ENCODE measurements around the gene NOXO1.
"Not testable (repeated sequence)": the region's sequence is repeated elsewhere in the genome, so short reads cannot be mapped to it uniquely, and the experiment has no call there.

The NOXO1 gene

GRCh38 chr16:1981398-1981836, at the start of gene NOXO1:
TSS of gene NOXO1 (minus strand) at chr16:1981469. CDS start at chr16:1981179, 290 bp downstream.
- DNase-seq (ENCODE audit: low read depth) = no peak

- DNase-seq (ENCODE audit: low read depth) = no peak
Observed at GRCh38 chr16:2030036-2030435, 48.8 kb upstream of the NOXO1 start.

DNA sequence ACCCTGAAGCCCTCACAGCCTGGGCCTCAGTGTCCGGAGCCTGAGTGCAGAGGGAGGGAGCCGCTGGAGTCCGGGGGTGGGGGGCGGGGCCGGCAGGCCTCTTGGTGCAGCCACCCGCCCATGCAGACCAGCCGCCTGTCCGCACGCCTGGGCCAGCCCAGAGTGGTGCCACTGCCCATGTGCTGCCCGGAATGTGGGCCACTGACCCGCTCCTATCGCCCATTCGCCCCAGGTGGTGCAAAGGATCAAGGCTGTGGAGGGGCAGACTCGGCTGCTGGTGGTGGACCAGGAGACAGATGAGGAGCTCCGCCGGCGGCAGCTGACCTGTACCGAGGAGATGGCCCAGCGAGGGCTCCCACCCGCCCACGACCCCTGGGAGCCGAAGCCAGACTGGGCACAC, 48.1 kb upstream of the NOXO1 start:
- DNase-seq (ENCODE audit: low read depth) = no peak

DNA sequence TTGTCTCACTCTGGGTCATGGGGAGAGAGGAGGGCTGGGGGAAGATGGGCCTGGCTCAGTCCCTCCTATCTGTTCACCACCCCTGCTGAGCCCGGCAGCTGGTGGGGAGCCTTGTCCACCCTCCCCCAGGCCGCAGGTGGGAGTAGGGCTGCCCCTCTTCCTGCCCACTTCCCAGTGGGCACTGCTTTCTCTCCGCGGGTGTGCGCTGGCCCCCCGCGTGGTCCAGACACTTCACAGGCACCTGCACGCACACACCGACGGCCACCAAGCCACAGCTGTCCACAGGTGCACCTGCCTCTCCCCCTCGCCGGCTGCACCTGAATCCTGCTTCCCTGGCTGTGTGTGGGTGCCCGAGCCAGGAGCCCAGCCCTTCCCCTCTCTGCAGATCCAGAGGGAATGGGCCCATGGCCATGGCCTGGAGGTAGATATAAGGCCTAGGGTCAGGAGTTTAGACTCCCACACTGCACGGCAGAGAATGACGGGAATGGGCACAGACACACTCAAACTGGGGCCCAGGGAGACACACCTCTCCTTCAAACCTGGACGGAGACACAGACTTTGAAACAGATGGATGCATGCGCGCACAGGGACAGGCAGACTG, 47.5 kb upstream of the NOXO1 start:
- DNase-seq (ENCODE audit: low read depth) = no peak

GRCh38 chr16:2028146-2028545, 46.9 kb upstream of the NOXO1 start:
- DNase-seq (ENCODE audit: low read depth) = no peak

GRCh38 chr16:2027024-2028010, 46.0 kb upstream of the NOXO1 start:
- DNase-seq (ENCODE audit: low read depth) = no peak

DNA sequence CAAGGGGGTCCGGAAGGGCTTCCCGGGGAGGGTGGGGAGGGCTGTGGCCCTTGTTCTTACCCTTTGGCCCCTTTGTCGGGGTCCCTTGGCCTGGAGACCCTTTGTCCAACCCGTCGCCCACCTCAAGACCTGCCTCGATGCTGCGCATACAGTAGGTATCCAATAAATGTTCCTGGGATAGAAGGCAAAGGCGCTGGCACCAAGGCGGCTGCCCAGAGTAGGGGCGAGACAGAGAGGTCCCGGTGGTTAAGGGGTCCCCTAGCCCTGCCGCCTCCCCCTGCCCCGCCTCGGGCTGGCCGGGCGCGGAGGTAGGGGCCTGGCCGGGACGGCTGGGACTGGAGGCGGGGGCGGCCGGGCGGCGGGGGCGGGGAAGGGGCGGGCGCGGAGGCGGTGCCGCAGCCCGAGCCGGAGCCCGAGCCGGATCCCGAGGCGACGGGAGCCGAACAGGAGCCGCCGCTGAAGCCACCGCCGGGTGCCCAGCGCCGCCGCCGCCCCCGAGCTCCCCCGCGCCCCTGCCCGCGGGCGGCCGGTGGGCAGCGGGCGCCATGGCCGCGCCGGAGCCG, 45.3 kb upstream of the NOXO1 start, which contains the start of gene NHERF2:
NHERF2 (plus strand) TSS at position 442 of the 563 bp plus-strand sequence; CDS start at position 546, 104 bp downstream.
- DNase-seq (ENCODE audit: low read depth) = no peak

DNA sequence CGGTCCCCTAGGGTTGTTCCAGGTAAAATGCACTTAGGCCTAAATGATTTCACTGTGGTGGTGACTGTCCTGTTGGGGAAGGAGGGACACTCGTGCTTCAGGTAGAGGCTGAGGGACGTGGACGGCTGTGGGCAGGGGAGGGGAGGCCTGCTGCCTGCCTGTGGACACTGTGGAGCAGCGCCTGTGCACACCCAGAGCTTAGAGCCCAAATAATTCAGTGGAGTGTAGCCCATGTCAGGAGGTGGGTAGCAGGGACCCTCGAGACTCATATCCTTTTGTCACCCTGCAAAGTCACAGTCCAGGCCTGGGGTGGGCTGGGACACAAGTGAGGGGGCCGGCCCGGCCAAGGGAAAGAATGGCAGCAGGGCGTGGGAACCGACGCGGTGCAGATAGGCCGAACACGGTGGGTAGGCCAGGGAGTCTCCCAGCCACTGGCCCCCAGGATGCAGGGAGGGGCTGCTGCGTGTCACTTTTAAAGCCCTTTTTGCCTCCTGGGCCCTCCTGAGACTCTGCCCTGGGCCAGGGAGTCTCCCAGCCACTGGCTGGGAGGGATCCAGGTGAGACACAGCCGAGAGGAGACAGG, 44.7 kb upstream of the NOXO1 start:
- DNase-seq (ENCODE audit: low read depth) = no peak

GRCh38 chr16:2025251-2025650, 44.0 kb upstream of the NOXO1 start:
- no peak for DNase-seq (ENCODE audit: low read depth)

GRCh38 chr16:2024032-2024420, 42.8 kb upstream of the NOXO1 start:
- no peak for DNase-seq (ENCODE audit: low read depth)

DNA sequence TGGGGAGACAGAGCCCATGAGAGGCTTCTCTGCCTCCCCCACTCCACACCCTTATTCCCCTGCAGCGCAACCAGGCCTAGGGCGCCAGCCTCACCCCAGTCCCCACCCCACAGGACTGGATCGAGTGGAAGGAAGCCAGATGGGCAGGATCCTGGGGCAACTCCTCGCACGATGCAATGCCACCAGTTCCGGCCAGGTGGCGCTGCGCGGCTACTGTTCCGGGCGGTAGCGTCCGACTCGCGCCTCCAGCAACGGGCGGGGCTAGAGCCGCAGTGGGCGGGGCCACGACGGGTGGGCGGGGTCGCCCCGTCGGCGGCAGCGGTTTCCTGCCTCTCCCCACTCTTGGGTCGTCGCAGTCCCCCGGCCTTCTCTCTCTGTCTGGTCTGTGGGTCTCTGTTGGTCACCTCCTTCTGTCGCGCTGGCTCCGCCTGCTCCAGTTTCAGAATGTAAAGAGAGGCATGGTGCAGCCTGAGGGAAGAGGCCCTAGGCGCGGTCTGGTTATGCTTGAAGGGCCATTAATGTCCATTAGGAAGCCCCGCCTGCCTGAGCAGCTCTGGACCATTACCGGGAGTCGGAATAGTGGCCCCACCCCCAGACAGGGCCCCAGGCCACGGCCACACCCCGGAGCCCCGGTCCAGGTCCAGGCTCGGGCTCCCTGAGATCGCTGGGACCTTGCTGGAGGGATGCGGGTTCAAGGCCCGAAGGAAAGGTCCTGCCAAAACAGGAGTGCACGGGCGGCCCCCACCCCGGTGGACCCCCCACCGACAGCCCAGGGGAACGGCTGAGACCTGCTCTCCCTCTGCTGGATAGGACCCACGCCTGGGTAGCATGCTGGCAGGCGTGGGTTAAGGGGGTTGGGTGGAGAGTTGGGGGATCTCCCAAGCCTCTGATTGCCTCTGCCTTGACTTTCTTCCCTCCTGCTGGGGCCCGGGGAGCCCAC, 42.1 kb upstream of the NOXO1 start:
- peak; percentile 93 for DNase-seq (ENCODE audit: low read depth)

GRCh38 chr16:2022723-2023091, 41.4 kb upstream of the NOXO1 start:
- DNase-seq (ENCODE audit: low read depth) = no peak

- DNase-seq (ENCODE audit: low read depth) = no peak
Observed at GRCh38 chr16:2019921-2020831, 38.9 kb upstream of the NOXO1 start.

GRCh38 chr16:2019518-2019920, 38.2 kb upstream of the NOXO1 start, which contains the start of gene NPW:
TSS of gene NPW (plus strand) at chr16:2019785.
- DNase-seq (ENCODE audit: low read depth) = no peak

DNA sequence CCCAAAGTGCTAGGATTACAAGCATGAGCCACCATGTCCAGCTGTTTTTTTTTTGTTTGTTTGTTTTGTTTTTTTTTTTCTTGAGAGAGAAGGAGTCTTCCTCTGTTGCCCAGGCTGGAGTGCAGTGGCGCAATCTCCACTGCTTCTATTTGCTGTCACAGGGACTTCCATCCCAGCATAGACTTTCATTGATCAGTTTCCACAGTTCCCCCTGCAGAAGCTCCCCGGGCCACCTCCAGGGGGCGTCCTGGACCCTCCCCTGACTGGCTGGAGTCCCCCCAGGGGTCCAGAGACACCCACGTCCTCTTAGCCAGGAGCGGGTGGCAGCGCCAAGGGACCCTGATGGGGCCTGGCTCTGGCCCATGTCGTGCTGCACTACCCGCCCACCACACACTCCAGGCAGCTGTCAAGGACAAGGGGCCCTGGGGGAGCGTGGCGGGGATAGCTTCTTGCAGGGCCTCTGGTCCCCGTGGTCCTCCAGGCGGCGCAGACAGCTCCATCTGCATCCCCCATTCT, 35.2 kb upstream of the NOXO1 start:
- no peak for DNase-seq (ENCODE audit: low read depth)

DNA sequence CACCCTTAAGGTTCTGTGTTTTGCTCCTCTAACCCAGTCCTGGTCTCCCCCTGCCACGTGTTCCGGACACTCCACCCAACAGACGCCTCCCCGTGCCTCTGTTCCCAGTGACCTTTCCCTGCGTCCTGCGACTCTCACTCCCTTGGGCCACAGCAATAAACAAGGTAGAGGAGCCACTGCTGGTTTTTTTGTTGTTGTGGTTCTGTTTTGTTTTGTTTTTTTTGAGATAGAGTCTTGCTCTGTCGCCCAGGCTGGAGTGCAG, 34.6 kb upstream of the NOXO1 start:
- no peak for DNase-seq (ENCODE audit: low read depth)

DNA sequence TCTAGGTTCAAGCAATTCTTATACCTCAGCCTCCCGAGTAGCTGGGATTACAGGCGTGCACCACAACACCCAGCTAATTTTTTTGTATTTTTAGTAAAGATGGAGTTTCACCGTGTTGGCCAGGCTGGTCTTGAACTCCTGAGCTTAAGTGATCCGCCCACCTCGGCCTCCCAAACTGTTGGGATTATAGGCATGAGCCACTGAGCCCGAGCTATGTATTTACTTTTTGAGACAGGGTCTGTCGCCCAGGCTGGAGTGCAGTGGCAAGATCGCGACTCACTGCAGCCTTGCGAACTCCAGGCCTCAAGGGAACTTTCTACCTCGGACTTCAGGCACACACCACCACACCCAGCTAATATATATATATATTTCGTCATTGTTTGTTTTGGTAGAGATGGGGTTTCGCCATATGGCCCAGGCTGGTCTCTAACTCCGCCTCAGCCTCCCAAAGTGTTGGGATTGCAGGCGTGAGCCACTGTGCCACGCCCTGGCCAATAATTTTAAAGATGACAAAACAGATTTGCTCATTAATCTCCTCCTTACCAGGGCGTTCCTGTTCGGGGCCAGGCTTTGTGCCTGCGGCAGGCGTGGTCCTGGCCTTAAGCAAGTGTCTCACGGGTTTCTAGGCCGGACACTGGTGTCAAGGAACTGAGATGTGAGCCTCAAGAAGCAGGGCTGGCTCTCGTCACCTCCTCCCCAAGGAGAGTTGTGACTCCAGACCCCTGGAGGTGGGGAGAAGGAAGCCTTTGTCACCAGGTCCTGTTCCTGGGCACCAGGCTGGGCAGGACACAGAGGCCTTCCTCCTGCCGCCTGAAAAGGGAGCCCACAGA, 34.1 kb upstream of the NOXO1 start:
- DNase-seq (ENCODE audit: low read depth) = no peak

- no peak for DNase-seq (ENCODE audit: low read depth)
Observed at GRCh38 chr16:2013527-2013926, 32.3 kb upstream of the NOXO1 start.

- not testable (repeated sequence) for DNase-seq (ENCODE audit: low read depth)
Observed at GRCh38 chr16:2011726-2012125, 30.5 kb upstream of the NOXO1 start.

Measured in activated T-cell treated with anti-CD3 and anti-CD28 coated beads for 24 hours (primary cell).